HAP-1 (cell line): ENCODE measurements around the gene RRAD.

Experiments used
- DNase-seq, 2 experiments: peaks; one replicate each; pipeline ENCODE4 v3.0.0-alpha.2; 2016 to 2020; ENCODE audit warnings: low spot score in 2 of 2
- H3K27me3 ChIP-seq: fragments of 250-450 bp; sonication (Bioruptor Pico); 2 replicates; pipeline ENCODE4 v1.5.1; 2020; ENCODE audit warnings: low read depth, mild to moderate bottlenecking, moderate library complexity
- H3K36me3 ChIP-seq: fragments of 250-450 bp; sonication (Bioruptor Pico); replicated peaks from 2 replicates; pipeline ENCODE4 v1.5.1; 2020; ENCODE audit warnings: mild to moderate bottlenecking
- H3K4me1 ChIP-seq: fragments of 250-450 bp; sonication (Bioruptor Pico); 2 replicates; pipeline ENCODE4 v1.5.1; 2020; ENCODE audit warnings: mild to moderate bottlenecking
- H3K4me3 ChIP-seq: fragments of 250-450 bp; sonication (Bioruptor Pico); 2 replicates; pipeline ENCODE4 v1.5.1; 2020; ENCODE audit warnings: mild to moderate bottlenecking, moderate library complexity
- H3K9me3 ChIP-seq: fragments of 250-450 bp; sonication (Bioruptor Pico); 2 replicates; pipeline ENCODE4 v1.5.1; 2020; ENCODE audit warnings: mild to moderate bottlenecking, moderate library complexity
- in situ Hi-C: fragments of 300-500 bp; cut with MboI; formaldehyde crosslinking; loops from 3 replicates; pipeline ENCODE4 v1.14.3; 2020; ENCODE audit warnings: low sequenced_read_pairs, inconsistent platforms, mixed read lengths

The RRAD gene

DNA sequence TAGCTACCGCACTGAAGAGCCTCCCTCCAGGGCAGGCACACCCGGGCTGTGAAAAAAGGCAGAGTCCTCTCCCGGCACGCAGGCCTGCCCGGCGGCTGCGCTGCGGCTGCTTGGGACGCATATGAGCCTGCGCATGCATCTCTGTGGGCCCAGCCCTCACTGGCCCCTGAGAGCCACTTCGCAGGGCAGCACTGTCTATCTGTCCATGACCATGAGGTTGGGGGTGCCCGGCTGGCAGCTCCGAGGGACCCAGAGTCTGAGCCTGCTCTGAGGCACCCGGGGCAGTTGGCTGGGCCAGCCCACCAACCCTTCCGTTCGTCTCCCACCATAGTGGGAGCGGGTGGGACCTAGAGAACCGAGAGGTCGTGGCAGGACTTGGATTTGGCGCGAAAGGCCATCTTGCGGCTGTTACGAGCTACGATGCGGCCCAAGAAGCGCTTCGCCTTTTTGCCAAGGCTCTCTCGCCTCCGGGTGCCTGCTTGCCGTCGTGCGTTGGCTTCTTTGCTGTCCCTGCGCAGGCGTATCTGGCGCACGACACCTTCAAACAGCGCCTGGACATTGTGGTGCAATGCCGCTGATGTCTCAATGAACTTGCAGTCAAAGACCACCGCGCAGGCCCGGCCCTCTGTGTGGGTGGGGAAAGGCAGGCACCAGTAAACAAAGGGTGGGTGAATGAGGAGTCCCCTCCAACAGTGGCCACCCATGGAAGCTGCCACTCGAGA, 3.4 kb downstream of the RRAD start:
- H3K36me3 ChIP-seq, result no peaks in the 10 kb centered on the region
- H3K4me1 ChIP-seq, result no peaks in the 10 kb centered on the region; the same call in 1 of the 2 replicates
- no peak for DNase-seq
- no peaks in the 10 kb centered on the region for H3K9me3 ChIP-seq
- H3K27me3 ChIP-seq, result peaks cover 12% of the 10 kb centered on the region
- no peak overlapping the region for H3K4me3 ChIP-seq
- in situ Hi-C loops, result no loop called here

DNA sequence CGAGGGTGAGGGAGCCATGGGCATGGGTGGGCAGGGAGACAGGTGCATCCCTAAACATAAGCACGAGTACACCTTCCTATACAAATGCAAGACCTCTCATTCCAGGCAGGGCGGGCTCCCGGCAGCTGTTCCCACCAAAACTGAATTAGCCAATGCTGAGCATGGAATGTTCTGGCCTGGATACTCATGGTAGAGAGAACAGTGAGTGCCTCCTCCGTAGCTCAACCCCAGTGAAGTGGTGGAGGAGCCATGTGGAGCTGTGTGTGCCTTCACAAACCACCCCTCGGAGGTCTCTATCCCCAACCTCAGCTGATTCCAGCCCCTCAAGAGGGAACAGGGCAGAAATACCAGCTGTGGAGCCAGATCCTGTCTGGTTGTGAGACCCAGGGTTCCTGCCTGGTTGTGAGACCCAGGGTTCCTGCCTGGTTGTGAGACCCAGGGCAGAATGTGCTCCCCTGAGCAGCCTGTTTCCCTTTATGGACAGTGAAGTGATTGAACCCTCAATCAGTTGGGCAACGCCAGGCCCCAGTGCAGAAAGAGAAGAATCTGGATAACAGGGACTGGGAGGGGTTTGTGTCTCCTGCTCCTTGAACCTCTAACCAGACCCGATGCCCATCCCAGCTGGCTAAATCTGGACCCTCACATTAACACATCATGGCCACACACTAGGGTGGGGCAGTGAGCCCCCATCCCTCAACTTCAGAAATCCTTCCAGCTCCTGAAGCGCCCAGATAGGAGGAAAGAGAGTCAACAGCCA, 4.2 kb downstream of the RRAD start:
- Histone ChIP-seq H3K27me3 (peaks cover 12% of the 10 kb centered on the region), H3K9me3 (no peaks in the 10 kb centered on the region), H3K4me1 (no peaks in the 10 kb centered on the region; the same call in 1 of the 2 replicates), H3K36me3 (no peaks in the 10 kb centered on the region), H3K4me3 (no peak overlapping the region)
- in situ Hi-C loops, result no loop called here
- no peak for DNase-seq

DNA sequence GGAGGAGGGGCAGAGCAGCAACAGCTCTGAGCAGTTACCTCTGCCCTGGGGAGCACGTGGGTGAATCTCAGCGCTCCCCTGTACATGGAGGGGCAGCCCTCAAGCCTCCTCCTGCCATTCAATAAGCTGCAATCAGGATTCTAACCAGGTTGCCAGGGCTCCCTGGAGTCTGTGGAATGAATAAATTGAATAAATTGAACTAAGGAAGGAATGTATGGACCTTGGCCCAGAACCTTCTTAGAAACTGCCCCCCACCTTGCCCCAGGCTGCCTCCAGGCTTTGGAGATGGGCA, 5.1 kb downstream of the RRAD start:
- Histone ChIP-seq H3K4me1 (no peaks in the 10 kb centered on the region; the same call in 1 of the 2 replicates), H3K9me3 (no peaks in the 10 kb centered on the region), H3K36me3 (no peaks in the 10 kb centered on the region), H3K27me3 (peaks cover 10% of the 10 kb centered on the region), H3K4me3 (no peak overlapping the region)
- in situ Hi-C loops, result no loop called here
- no peak for DNase-seq

DNA sequence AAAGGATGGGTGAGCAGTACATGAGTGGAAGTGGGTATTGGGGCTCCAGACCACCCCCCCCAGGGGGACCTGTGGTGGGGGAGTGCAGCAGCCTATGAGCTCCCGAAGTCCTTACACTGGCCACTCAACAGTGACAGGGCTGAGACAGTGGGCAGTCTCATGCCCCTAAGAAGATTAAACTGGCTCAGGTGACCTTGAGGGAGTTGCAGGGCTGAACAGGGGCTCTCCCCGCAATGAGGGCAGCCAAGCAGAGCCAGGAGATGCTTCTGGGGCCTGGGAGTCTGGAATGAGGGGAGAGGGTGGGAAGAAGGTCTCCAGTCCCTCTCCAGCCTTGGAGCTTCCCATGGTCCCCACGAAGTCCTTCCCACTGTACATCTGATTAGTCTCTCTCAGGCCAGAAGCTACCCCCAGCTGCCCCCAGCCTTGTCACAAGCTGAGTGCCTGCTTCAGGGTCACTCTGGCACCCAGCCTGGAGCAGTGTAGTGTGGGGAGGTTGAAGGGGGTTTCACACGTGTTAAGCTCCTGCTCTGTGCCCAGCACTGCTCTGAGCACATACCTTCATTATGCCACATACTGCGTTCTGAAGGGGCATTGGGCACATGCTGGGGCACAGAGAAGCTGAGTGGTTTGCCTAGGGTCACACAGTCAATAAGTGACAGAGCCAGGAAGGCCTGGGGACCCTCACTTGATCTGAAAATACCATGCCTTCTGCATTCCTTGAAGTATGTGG, 5.6 kb downstream of the RRAD start:
- H3K4me3 ChIP-seq, result no peak overlapping the region
- H3K27me3 ChIP-seq, result peaks cover 7% of the 10 kb centered on the region; the same call in 1 of the 2 replicates
- in situ Hi-C loops, result no loop called here
- no peak for DNase-seq
- no peaks in the 10 kb centered on the region; the same call in 1 of the 2 replicates for H3K4me1 ChIP-seq
- H3K9me3 ChIP-seq, result no peaks in the 10 kb centered on the region
- H3K36me3 ChIP-seq, result no peaks in the 10 kb centered on the region

DNA sequence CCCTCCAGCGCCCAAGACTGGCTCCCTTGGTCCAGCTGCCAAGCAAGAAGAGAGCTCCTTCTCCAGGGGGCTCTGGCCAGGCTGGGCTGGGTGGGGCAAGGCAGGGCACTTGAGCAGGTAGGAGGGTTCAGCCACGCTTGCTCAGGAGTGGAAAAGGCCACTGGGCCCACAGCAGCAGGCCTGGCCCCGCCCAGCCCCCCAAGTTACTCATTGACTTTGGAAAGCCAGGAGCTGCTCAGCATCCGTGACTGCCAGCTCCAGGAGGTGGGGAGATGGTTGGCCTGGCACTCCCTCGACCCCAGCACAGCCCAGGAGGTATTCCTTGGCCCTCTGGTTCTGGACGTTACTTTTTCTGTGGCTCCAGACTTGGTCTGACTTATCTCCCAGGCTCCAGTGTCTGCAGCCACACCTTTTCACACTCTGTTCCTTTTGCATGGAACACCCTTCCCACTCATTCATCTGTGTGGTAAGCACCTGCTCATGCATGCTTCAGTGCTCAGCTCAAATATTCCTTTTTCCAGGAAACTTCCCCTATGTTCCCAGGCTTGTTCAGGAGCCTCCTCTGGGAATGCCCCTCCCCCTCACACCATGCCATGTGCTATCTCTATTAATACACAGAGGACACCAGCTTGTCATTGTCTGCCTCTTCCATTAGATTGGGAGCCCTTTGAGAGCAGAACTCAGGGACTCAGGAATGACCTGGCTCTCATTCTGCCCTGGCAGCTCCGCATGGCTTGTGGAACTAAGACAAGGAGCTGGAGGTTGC, 6.3 kb downstream of the RRAD start, which contains the start of gene CDH16:
Gene CDH16, minus strand, starts transcription at position 83 of the 766 bp plus-strand sequence. CDS start 820 bp downstream, outside the sequence.
- DNase-seq, result no peak
- in situ Hi-C loops, result no loop called here
- H3K4me3 ChIP-seq, result no peak within 1 kb of the TSS
- H3K36me3 ChIP-seq, result no peaks in the 10 kb centered on the region
- H3K9me3 ChIP-seq, result no peaks in the 10 kb centered on the region
- H3K4me1 ChIP-seq, result no peaks in the 10 kb centered on the region
- H3K27me3 ChIP-seq, result 0 out of 2 replicates have a peak, but pooled peaks cover 2% of the 10 kb centered on the region

DNA sequence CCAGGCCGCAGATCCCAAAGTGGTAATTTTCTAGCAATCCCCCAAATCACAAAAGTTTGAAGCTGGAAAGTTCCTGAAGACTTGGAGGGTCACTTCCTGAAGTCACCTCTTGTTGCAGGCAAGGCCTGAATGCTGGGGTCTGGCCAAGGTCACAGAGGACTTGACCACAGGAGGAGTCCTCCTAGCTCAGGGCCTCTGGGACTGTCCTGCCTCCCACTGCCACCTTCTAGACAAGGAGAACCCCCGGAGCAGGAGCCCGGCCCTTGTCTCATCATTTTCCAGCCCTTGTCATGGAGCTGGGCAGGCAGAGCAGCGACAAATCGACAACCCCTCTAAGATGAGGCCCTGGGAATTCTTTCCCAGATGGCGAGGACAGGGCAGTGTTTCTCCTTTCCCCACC, 7.0 kb downstream of the RRAD start:
- no peak overlapping the region for H3K4me3 ChIP-seq
- in situ Hi-C loops, result no loop called here
- 0 out of 2 replicates have a peak, but pooled peaks cover 2% of the 10 kb centered on the region for H3K27me3 ChIP-seq
- DNase-seq, result no peak
- H3K9me3 ChIP-seq, result no peaks in the 10 kb centered on the region
- no peaks in the 10 kb centered on the region for H3K4me1 ChIP-seq
- no peaks in the 10 kb centered on the region for H3K36me3 ChIP-seq

DNA sequence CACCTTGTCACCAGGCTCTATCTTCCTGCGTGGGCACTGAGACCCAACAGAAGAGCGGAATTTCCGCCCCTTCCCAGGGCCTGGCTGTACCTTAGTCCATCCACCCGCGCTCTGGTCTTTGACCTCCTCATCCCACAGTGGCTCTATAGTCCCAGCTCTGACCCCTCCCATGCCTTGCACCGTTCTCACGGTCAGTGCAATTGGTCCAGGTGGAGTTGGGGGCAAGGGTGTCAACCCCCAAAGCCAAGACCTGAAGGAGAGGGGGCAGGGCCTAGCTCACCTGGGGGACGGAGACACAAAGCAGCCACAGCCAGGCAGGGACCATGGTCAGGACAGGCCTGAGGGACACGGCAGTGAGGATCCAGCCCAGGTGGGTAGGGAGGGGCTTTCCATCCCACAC, 7.6 kb downstream of the RRAD start:
- no peak overlapping the region for H3K4me3 ChIP-seq
- in situ Hi-C loops, result no loop called here
- no peaks in the 10 kb centered on the region for H3K36me3 ChIP-seq
- H3K9me3 ChIP-seq, result no peaks in the 10 kb centered on the region
- H3K27me3 ChIP-seq, result 0 out of 2 replicates have a peak, but pooled peaks cover 2% of the 10 kb centered on the region
- DNase-seq, result no peak
- no peaks in the 10 kb centered on the region for H3K4me1 ChIP-seq

DNA sequence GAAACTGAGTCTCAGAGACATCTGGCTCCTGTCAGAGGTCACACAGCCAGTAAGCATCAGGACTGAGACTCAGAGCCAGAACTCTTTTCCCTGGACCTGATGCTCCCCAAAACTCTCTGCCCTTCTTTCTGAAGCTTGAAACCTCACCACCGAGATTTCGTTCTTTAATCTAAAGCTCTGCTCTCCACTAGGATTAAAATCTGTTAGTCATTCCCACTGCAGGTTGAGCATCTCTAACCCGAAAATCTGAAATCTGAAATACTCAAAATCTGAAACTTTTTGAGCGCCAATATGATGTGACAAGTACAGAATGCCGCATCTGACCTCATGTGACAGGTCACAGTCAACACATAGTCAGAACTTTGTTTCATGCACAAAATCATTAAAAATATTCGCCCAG, 8.8 kb downstream of the RRAD start:
- no peaks in the 10 kb centered on the region for H3K9me3 ChIP-seq
- DNase-seq, result no peak
- in situ Hi-C loops, result no loop called here
- no peaks in the 10 kb centered on the region for H3K4me1 ChIP-seq
- H3K27me3 ChIP-seq, result 0 out of 2 replicates have a peak, but pooled peaks cover 2% of the 10 kb centered on the region
- no peaks in the 10 kb centered on the region for H3K36me3 ChIP-seq
- no peak overlapping the region for H3K4me3 ChIP-seq

DNA sequence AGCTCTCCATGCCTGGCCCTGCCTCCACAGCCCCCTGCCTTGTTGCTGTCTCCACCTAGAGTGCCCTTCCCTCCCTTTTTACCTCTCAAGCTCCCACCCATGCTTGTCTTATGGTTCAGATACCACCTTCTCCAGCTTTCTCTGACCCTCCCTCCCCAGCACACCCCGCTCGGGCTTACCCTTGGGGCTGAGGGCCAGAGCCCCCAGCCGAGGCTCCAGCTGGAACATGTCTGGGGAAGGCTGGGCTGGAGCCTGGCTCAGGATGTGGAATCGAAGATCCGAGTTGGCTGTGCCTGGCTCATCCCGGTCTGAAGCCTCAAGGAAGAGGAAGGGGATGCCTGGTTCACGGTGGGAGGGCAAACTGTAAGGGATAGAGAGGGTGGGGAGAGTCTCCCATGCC, 10.3 kb downstream of the RRAD start:
- no peak for DNase-seq
- H3K36me3 ChIP-seq, result no peaks in the 10 kb centered on the region
- H3K4me1 ChIP-seq, result no peaks in the 10 kb centered on the region
- 0 out of 2 replicates have a peak, but pooled peaks cover 2% of the 10 kb centered on the region for H3K27me3 ChIP-seq
- in situ Hi-C loops, result no loop called here
- no peak overlapping the region for H3K4me3 ChIP-seq
- H3K9me3 ChIP-seq, result no peaks in the 10 kb centered on the region

DNA sequence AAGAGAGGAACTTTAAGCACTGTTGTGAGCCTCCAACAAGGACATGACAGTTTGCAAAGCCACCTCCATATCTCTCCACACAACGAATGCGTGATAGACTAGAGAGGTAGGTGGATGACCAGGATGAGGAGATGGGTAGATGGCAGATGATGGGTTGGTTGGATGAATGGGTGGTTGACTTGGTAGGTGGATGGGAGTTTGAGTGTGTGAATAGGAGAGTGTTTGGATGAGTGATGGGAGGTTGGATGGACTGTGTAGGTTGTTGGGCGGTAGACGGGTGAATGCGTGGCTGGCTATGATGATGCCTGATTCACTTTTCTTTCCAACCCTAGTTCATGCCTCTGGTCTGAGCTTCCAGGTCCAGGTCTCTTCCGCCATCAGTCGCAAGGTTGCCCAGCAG, 10.8 kb downstream of the RRAD start:
- Histone ChIP-seq H3K27me3 (no peaks in the 10 kb centered on the region), H3K36me3 (no peaks in the 10 kb centered on the region), H3K4me1 (no peaks in the 10 kb centered on the region), H3K9me3 (no peaks in the 10 kb centered on the region), H3K4me3 (no peak overlapping the region)
- in situ Hi-C loops, result no loop called here
- no peak for DNase-seq

DNA sequence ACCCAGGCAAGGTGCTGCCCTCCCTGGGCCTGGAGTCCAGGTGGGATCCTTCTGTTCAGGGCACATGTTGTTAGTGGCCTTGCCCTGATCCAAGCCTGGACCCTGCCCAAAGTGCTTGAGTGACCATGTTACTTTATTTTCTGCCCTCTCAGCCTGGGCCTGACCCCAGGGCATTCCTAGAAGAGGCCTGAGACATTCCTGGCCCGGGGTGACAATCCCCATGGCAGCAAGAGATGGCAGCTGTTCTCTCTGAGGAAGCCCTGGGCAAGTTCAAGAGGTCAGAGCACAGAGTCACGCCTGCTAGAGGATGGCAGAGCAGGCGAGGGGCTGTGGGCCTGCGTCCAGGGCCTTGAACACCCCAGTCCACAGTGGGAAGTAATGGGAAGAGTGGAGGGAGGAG, 11.6 kb downstream of the RRAD start:
- H3K27me3 ChIP-seq, result no peaks in the 10 kb centered on the region
- H3K36me3 ChIP-seq, result no peaks in the 10 kb centered on the region
- H3K4me1 ChIP-seq, result no peaks in the 10 kb centered on the region
- in situ Hi-C loops, result no loop called here
- no peak for DNase-seq
- no peaks in the 10 kb centered on the region for H3K9me3 ChIP-seq
- no peak overlapping the region for H3K4me3 ChIP-seq

DNA sequence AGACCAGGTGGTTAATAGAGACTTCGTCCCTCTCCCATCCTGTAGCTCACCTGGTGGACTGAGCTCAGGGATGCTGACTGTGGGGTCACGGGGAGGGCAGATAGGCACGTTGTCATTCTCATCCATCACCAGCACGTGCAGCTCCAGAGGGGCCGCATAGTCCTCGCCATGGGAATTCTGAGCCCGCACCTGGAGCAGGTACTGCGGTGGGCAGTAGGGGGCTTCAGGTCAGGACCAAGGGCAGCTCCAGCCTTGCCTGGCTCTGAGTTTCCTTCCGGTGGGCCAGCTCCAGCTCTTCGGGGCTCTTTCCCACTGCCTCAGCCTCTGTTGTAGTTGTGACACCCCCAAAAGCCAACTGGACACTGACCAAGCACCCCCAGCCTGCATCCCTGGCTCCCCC, 12.3 kb downstream of the RRAD start:
- H3K4me1 ChIP-seq, result no peaks in the 10 kb centered on the region
- in situ Hi-C loops, result no loop called here
- DNase-seq, result no peak
- H3K4me3 ChIP-seq, result no peak overlapping the region
- no peaks in the 10 kb centered on the region for H3K27me3 ChIP-seq
- no peaks in the 10 kb centered on the region for H3K36me3 ChIP-seq
- no peaks in the 10 kb centered on the region for H3K9me3 ChIP-seq

DNA sequence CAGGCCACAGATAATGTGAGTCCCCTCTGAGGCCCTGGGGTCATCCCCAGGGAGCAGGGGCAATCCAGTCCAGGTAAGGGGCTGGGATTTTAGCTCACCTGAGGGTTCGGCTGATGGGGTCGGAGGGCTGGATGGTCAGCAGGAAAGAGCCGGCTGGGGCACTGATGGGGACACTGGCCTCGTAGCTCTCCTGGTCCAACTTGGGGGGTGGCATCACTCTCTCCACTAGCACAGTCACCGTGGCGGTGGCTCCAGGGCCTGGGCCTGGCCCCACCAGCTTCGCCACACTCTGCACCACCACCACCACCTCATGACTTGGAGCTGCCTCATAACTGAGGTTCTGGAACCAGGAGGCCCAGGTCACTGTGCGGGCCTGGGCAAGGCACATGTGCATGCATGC, 13.5 kb downstream of the RRAD start:
- in situ Hi-C loops, result no loop called here
- no peaks in the 10 kb centered on the region for H3K27me3 ChIP-seq
- DNase-seq, result no peak

More for the DNA sequence above, 13.5 kb downstream of the RRAD start:
- H3K9me3 ChIP-seq, result no peaks in the 10 kb centered on the region
- H3K36me3 ChIP-seq, result no peaks in the 10 kb centered on the region
- no peaks in the 10 kb centered on the region for H3K4me1 ChIP-seq
- H3K4me3 ChIP-seq, result no peak overlapping the region
